ENCODE results near the gene RPLP2.

RPLP2 gene

GRCh38 chr11:791658-792534, 17.9 kb upstream of the RPLP2 start:
- DNase-seq (ENCODE audit: low read depth in 2 of 2) = no peak

- no peak for DNase-seq (ENCODE audit: low read depth in 2 of 2)
Measured at GRCh38 chr11:792535-792821, 17.3 kb upstream of the RPLP2 start.

- no peak for DNase-seq (ENCODE audit: low read depth in 2 of 2)
Measured at GRCh38 chr11:792873-793272, 16.9 kb upstream of the RPLP2 start.

- DNase-seq (ENCODE audit: low read depth in 2 of 2) = no peak
Measured at GRCh38 chr11:793556-793955, 16.2 kb upstream of the RPLP2 start.

GRCh38 chr11:794013-794765, 15.6 kb upstream of the RPLP2 start:
- DNase-seq (ENCODE audit: low read depth in 2 of 2) = no peak

- no peak for DNase-seq (ENCODE audit: low read depth in 2 of 2)
Measured at GRCh38 chr11:794766-795633, 14.8 kb upstream of the RPLP2 start.

- DNase-seq (ENCODE audit: low read depth in 2 of 2) = peak; percentile 84 to 90
Measured at GRCh38 chr11:795634-796564, 13.9 kb upstream of the RPLP2 start.

GRCh38 chr11:796565-797295, 13.0 kb upstream of the RPLP2 start:
- DNase-seq (ENCODE audit: low read depth in 2 of 2) = no peak

GRCh38 chr11:797296-798092, 12.3 kb upstream of the RPLP2 start:
- DNase-seq (ENCODE audit: low read depth in 2 of 2) = peak; percentile 76 to 79

GRCh38 chr11:798093-798713, 11.6 kb upstream of the RPLP2 start, which contains the start of gene SLC25A22:
Gene SLC25A22, minus strand, starts transcription at chr11:798281. Its CDS starts 3,275 bp downstream, at chr11:795006.
- peak; percentile 77 to 78 for DNase-seq (ENCODE audit: low read depth in 2 of 2)

GRCh38 chr11:799641-800316, 10.0 kb upstream of the RPLP2 start:
- DNase-seq (ENCODE audit: low read depth in 2 of 2) = no peak

- no peak for DNase-seq (ENCODE audit: low read depth in 2 of 2)
Measured at GRCh38 chr11:800473-800872, 9.3 kb upstream of the RPLP2 start.

GRCh38 chr11:801097-801780, 8.5 kb upstream of the RPLP2 start:
- DNase-seq (ENCODE audit: low read depth in 2 of 2) = no peak

- DNase-seq (ENCODE audit: low read depth in 2 of 2) = no peak
Measured at GRCh38 chr11:802018-802617, 7.6 kb upstream of the RPLP2 start.

GRCh38 chr11:802693-803466, 6.9 kb upstream of the RPLP2 start:
- no peak for DNase-seq (ENCODE audit: low read depth in 2 of 2)

GRCh38 chr11:803467-803742, 6.4 kb upstream of the RPLP2 start:
- no peak for DNase-seq (ENCODE audit: low read depth in 2 of 2)
